Measurements from ENCODE around the gene SLC7A9. TPM values are rescaled to one million over a fixed set of nuclear protein-coding genes. Genes with fewer than 3 reads are reported as not detected.

Gene SLC7A9
- total RNA-seq, 2 experiments from 2014 or later, result 0.22 TPM; not detected in 1

- H3K9me3 Mint-ChIP-seq, result no peaks in the 10 kb centered on the region
- peaks cover 11% of the 10 kb centered on the region for H3K4me1 Mint-ChIP-seq (ENCODE audit: low read depth)
- H3K4me3 Mint-ChIP-seq, result no peak overlapping the region
- intact Hi-C loops (cut with micrococcal nuclease), result loop anchor here (1.0 to 5.0 kb wide), 2 partner anchors 34 to 136 kb away; partner anchors contain the start of gene NUDT19
- H3K27ac Mint-ChIP-seq, result no peak overlapping the region
- CTCF ChIA-PET, result interaction anchor here (0.6 kb wide), 1 partner anchor 38 kb away, joined by 3 read pairs; no protein-coding TSS in a partner anchor
- no peaks in the 10 kb centered on the region for H3K36me3 Mint-ChIP-seq
- POLR2A ChIA-PET, result interaction anchor here (0.9 kb wide), 1 partner anchor 10 kb away, joined by 3 read pairs; no protein-coding TSS in a partner anchor
- H3K27me3 Mint-ChIP-seq, result no peaks in the 10 kb centered on the region
- DNase-seq, result no peak
Measured at GRCh38 chr19:32828643-32829344, 40.8 kb downstream of the SLC7A9 start.

DNA sequence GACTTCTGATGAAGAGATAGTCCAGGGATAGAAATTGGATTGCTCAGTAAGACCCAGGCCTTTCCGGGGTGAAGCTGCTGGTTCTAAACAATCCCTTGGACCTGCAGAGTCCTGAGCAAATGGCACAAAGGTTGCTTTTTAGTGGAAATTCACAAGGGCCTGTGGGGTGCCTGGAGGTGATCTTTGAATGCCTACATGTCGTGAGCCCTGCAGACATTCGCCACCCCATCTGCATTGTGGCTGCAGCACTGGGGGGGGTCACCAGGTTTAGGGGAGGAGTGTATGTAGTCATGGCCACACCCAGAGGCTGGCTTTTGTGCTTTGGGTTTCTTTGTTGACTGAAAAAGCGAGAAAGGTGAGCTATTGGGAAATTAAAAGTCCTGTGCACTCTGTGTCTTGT is 41.4 kb downstream of the SLC7A9 start:
- POLR2A ChIA-PET, result no interaction called here

DNA sequence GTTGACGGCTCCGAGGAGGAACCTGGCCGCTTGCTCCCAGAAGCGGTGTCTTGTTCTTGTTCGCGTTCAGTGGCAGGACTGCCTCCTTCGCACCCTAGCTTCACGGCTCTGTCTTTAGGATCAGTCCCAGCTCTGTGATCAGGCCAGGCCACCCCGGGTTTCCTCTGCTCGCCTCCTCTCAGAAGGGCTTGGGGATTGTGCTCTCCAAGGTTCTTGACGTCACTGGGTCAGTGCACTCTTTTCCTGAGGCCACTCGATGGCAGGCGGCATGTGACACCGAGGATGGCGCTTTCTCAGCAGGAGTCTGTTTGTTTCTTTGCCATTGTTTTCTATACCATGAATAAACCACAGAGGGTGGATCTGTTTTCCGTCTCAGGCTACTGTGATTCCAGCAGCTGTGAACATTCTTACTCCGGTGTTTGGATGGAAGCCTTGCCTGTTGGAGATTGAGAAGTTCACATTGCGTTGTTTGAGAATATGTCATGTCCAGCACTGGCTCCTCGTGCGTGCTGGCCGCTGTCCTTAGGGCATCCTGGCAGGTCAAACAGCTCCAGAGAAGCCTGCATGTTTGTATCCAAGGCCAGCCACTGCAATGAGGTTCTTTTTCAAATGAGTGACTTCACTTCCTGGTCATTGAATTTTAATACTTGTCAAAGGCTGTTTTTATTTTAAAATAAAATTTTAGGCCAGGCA is 44.5 kb downstream of the SLC7A9 start:
- ChIA-PET POLR2A (no interaction called here), CTCF (no interaction called here)
- Mint-ChIP-seq H3K36me3 (no peaks in the 10 kb centered on the region), H3K4me1 (ENCODE audit: low read depth) (peaks cover 11% of the 10 kb centered on the region), H3K4me3 (no peak overlapping the region), H3K27me3 (peaks cover 2% of the 10 kb centered on the region), H3K27ac (no peak overlapping the region), H3K9me3 (no peaks in the 10 kb centered on the region)
- intact Hi-C loops (cut with micrococcal nuclease), result loop anchor here (5.0 kb wide), 1 partner anchor 133 kb away; the partner anchor contains the start of gene NUDT19
- DNase-seq, result no peak

More for the DNA sequence above, 41.4 kb downstream of the SLC7A9 start:
- H3K4me3 Mint-ChIP-seq, result no peak overlapping the region
- H3K4me1 Mint-ChIP-seq (ENCODE audit: low read depth), result peaks cover 11% of the 10 kb centered on the region
- DNase-seq, result no peak
- H3K27me3 Mint-ChIP-seq, result peaks cover 2% of the 10 kb centered on the region
- H3K27ac Mint-ChIP-seq, result no peak overlapping the region
- intact Hi-C loops (cut with micrococcal nuclease), result loop anchor here (5.0 kb wide), 1 partner anchor 136 kb away; the partner anchor contains the start of gene NUDT19
- CTCF ChIA-PET, result no interaction called here
- H3K9me3 Mint-ChIP-seq, result no peaks in the 10 kb centered on the region
- no peaks in the 10 kb centered on the region for H3K36me3 Mint-ChIP-seq

DNA sequence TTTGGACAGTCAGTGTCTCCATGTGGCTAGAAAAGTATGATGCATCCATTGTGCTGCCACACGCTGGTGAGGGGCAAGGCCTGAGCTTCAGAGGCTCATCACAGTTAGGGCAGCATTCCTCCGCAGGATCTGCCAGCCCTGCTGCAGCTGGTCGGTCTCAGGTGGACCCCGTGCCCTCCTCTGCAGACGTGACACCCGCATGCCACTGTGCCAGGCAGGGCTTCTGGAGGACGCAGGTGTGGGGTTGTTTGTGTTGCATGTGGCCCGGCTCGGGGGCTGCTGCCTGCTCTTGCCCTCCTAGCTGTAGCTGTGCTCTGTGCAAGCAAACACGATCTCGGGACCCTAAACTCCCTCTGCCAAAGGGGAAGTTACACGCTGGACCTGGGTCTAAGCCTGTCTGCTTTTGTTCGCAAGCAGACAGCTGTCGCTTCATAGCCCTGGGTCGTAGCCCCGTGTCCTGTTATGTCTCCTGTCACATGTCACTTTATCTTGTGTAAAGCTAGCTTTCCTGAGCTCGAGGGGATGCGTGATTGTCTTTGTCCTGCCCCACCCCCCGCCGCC is 45.3 kb downstream of the SLC7A9 start:
- Mint-ChIP-seq H3K4me1 (ENCODE audit: low read depth) (peaks cover 5% of the 10 kb centered on the region), H3K36me3 (no peaks in the 10 kb centered on the region), H3K4me3 (no peak overlapping the region), H3K9me3 (no peaks in the 10 kb centered on the region), H3K27ac (no peak overlapping the region), H3K27me3 (peaks cover 7% of the 10 kb centered on the region)
- POLR2A ChIA-PET, result no interaction called here
- intact Hi-C loops (cut with micrococcal nuclease), result no loop called here
- CTCF ChIA-PET, result interaction anchor here (0.5 kb wide), 1 partner anchor 134 kb away, joined by 3 read pairs; no protein-coding TSS in a partner anchor
- DNase-seq, result no peak

DNA sequence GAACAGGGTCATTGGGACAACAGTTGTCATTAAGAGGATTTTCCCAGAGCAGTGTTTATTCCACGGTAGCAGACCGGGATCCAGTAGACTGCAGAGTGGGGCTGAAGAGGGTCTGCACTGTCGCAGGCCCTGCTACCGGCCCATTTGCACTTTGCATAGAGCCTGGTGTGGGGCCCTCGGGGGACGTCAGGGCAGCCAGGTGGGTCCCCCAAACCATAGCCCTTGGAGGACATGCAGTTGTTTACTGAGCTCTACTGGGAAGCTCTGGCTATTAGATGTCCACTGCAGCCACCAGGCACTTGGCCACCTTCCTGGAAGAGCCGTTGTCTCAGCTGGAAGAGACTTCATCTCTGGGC is 45.8 kb downstream of the SLC7A9 start:
- Mint-ChIP-seq H3K36me3 (no peaks in the 10 kb centered on the region), H3K9me3 (no peaks in the 10 kb centered on the region), H3K27me3 (peaks cover 7% of the 10 kb centered on the region), H3K27ac (no peak overlapping the region), H3K4me1 (ENCODE audit: low read depth) (no peaks in the 10 kb centered on the region), H3K4me3 (no peak overlapping the region)
- DNase-seq, result no peak
- CTCF ChIA-PET, result interaction anchor here (0.5 kb wide), 1 partner anchor 134 kb away, joined by 3 read pairs; no protein-coding TSS in a partner anchor
- intact Hi-C loops (cut with micrococcal nuclease), result no loop called here
- POLR2A ChIA-PET, result no interaction called here

DNA sequence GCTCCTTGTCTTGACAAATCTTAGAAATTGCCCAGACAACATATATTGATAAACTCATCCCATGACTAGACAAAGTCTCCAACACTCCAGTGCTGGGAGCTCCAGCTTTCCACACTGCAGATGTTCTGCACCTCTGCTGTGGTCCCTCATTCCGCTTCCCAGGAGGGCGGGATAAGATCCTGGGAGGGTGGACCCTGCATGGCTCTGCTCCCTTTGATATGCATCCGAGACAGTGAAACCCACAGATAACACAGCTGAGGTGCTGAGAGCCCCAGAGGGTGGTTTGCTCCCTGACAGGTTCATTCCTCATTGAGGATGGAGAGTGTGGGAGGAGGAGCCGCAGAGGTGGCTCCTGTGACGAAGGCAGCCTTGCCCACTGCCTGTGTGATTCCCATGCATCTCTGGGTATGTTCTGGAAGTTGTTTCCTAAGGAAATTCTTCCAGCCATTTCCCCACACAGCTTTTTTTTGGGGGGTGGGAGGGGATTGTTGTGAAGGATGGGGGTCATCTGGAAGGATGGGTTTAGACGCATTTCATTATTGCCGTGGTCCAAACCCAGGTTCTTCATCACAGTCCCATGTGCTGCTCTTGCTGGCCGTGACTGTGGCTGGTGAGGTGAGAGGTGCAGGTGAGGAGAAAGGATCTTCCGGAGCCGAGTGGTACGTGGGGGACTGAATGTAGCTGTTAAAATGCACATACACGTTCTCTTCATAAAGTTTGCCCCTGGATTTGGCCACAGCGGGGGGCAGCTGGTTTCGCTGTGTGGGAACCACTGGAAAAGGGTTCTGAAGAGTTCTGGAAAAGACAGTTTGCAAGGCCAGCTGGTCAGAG is 46.4 kb downstream of the SLC7A9 start:
- Mint-ChIP-seq H3K4me3 (no peak overlapping the region), H3K9me3 (no peaks in the 10 kb centered on the region), H3K36me3 (no peaks in the 10 kb centered on the region), H3K27ac (no peak overlapping the region), H3K27me3 (peaks cover 7% of the 10 kb centered on the region), H3K4me1 (ENCODE audit: low read depth) (no peaks in the 10 kb centered on the region)
- intact Hi-C loops (cut with micrococcal nuclease), result no loop called here
- POLR2A ChIA-PET, result no interaction called here
- CTCF ChIA-PET, result no interaction called here
- DNase-seq, result no peak

DNA sequence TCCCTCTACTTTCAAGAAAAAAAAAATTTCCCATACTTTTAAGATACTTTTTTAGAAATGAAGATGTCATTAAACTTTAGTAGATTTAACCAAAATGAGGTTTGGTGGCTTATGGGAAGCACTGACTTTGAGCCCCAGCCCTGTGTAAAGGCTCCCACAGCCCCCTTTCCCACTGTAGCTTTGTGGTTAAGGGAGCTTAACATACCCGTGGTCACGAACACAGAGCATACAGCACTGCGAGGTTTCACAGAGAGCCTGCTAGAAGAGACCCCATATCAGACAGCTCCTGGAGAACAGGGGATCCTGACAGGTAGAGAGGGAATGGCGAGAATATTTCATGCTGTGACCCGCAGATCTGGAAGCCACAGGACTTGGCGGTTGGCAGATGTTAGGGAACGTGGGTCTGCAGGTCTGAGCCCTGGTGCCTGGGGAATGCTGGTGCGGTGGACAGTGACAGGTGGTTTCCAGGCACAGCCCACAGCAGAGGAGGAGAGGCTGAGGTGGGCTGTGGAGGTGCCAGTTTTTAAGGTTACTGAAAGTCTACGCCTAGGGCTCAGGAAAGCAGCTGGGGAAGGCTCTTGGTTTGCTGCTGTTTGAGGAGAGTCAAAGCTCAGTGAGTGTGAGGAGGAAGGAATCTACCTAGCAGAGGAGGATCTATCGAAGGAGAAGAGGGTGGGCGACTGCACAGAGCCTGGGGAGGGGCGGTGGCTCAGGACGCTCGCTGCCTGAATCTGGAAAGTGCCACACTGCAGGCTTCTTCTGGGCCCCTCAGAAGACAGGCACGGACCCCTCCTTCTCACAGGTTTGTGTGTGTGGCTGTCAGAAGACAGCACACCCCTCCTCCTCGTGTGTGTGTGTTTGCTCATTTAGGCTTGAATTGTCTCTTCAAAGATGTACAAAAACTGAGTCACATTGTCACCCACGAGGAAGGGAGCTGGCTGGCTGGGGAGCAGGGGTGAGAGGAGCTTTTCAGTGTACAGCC is 49.9 kb downstream of the SLC7A9 start:
- POLR2A ChIA-PET, result interaction anchor here (0.7 to 1.0 kb wide), 2 partner anchors 9 to 115 kb away, joined by 3 read pairs; no protein-coding TSS in a partner anchor
- intact Hi-C loops (cut with micrococcal nuclease), result no loop called here
- H3K4me3 Mint-ChIP-seq, result no peak overlapping the region
- H3K27me3 Mint-ChIP-seq, result peaks cover 7% of the 10 kb centered on the region
- DNase-seq, result no peak
- no peaks in the 10 kb centered on the region for H3K36me3 Mint-ChIP-seq
- CTCF ChIA-PET, result no interaction called here
- no peaks in the 10 kb centered on the region for H3K9me3 Mint-ChIP-seq
- no peaks in the 10 kb centered on the region for H3K4me1 Mint-ChIP-seq (ENCODE audit: low read depth)
- H3K27ac Mint-ChIP-seq, result no peak overlapping the region

DNA sequence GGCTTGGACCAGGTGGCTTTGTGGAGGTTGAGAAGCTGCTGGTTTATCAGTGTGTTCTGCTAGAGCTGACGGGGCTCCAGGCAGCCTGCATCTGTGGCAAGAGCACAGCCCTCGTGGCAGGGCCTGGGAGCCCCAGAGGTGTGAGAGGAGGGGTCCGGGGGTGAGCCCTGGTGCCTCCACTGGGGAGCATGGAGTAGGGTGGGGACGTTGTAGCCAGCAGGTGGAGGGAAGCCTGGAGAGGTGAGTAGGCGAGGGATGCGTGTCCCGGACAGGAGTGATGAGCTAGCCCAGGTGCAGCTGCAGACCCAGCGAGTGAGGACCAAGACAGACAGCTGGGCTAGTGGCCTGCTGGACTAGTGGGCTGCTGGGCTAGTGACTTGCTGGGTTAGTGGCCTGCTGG is 51.0 kb downstream of the SLC7A9 start:
- no peak for DNase-seq
- H3K9me3 Mint-ChIP-seq, result no peaks in the 10 kb centered on the region
- ChIA-PET CTCF (no interaction called here), POLR2A (interaction anchor here (1.0 kb wide), 1 partner anchor 10 kb away, joined by 3 read pairs; no protein-coding TSS in a partner anchor)
- peaks cover 7% of the 10 kb centered on the region for H3K27me3 Mint-ChIP-seq
- H3K4me3 Mint-ChIP-seq, result no peak overlapping the region
- intact Hi-C loops (cut with micrococcal nuclease), result no loop called here
- no peaks in the 10 kb centered on the region for H3K4me1 Mint-ChIP-seq (ENCODE audit: low read depth)
- H3K27ac Mint-ChIP-seq, result no peak overlapping the region
- no peaks in the 10 kb centered on the region for H3K36me3 Mint-ChIP-seq

GRCh38 chr19:32817569-32818476 is 51.7 kb downstream of the SLC7A9 start:
- intact Hi-C loops (cut with micrococcal nuclease), result no loop called here
- DNase-seq, result no peak
- Mint-ChIP-seq H3K9me3 (no peaks in the 10 kb centered on the region), H3K27me3 (peaks cover 5% of the 10 kb centered on the region), H3K36me3 (no peaks in the 10 kb centered on the region), H3K4me1 (ENCODE audit: low read depth) (no peaks in the 10 kb centered on the region), H3K27ac (no peak overlapping the region), H3K4me3 (no peak overlapping the region)
- CTCF ChIA-PET, result no interaction called here
- POLR2A ChIA-PET, result no interaction called here

GRCh38 chr19:32816555-32817099 is 52.9 kb downstream of the SLC7A9 start:
- Mint-ChIP-seq H3K4me3 (no peak overlapping the region), H3K27ac (no peak overlapping the region), H3K9me3 (no peaks in the 10 kb centered on the region), H3K27me3 (peaks cover 5% of the 10 kb centered on the region), H3K36me3 (no peaks in the 10 kb centered on the region), H3K4me1 (ENCODE audit: low read depth) (no peaks in the 10 kb centered on the region)
- DNase-seq, result no peak
- CTCF ChIA-PET, result no interaction called here
- intact Hi-C loops (cut with micrococcal nuclease), result no loop called here
- POLR2A ChIA-PET, result no interaction called here

Measured in activated CD4-positive, alpha-beta memory T cell treated with anti-CD3 and anti-CD28 coated beads for 36 hours (primary cell).